Measurements from ENCODE around the gene KMT2B.

- TF ChIP-seq CTCF (conservative IDR thresholded peaks at IDR 0.05), result peak; percentile 47; the same call in 1 of the 2 replicates
- TF ChIP-seq EZH2 (IDR thresholded peaks at IDR 0.05; ENCODE audit: low read depth), result no peak
These were observed 19.4 kb downstream of the KMT2B start for GRCh38 chr19:35736913-35737886.

Data from PC-9 (cell line).